ENCODE measurements around the gene NAP1L4.
"Not testable (repeated sequence)": the region's sequence is repeated elsewhere in the genome, so short reads cannot be mapped to it uniquely, and the experiment has no call there.

NAP1L4 gene

DNA sequence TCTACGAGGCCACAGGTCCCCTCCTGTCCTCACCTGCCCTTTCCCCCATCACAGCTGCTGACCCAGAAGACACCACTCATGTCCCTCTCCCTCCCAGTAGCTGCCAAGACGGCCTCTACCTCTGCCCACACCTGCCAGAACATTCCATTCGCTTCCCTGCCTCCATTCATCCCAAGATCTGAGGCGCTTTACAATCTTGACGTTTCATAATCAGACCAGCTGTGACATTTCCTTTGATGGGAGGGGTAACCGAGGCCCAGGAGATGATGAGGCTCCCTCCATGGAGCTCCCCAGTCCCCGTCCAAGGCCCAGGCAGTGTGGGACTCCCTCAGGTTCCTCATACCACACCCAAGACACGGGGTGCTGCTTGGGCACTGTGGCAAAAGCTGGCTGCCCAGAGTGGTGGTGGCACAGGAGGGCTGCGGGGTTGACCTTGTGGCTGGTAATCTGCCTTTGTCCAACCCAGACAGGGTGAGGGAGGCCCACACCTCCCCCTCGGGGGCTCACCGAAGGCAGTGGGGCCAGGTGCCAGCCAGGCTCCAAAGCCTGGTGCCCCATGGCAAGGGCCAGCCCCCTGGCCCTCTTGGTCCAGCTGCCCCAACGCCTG is 80.2 kb downstream of the NAP1L4 start:
- H3K4me3 ChIP-seq (ENCODE audit: low read depth, low read length), result no peak overlapping the region
- no peak for TF ChIP-seq CTCF (IDR thresholded peaks at IDR 0.05; ENCODE audit: borderline replicate concordance, insufficient read depth, low read depth, low read length)

DNA sequence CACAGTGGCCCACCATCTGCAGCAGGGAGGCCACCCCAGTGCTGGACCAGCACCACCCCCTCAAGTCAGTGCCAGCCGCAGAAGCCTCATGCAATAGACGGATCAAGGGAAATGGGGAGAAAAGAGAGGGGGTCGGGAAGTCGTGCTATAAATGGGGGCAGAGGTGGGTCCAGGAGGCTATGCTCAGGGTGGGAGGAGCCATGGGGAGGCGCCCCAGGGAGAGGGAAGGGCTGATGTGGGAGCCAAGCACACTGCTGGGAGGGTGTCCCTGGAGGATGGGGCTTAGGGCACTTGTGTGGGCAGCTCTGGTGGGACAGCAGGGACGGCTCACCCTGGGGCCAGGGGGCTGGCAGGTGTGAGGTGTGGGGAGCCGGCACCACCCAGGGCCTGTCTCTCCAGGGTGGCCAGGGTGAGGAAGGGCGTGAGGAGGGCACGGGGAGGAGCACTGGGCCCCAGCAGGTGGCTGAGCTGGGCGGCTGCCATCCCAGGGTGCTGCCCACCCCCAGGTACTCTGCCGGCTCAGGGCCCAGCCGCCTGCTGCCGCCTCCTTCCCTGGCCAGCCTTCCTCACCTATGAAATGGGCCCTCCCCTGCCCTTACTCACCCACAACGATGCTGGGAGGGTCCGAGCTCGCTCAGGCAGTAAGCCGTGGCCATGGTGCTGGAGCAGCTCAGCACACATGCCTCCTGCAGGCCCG is 80.9 kb downstream of the NAP1L4 start:
- no peak overlapping the region for H3K4me3 ChIP-seq (ENCODE audit: low read depth, low read length)

DNA sequence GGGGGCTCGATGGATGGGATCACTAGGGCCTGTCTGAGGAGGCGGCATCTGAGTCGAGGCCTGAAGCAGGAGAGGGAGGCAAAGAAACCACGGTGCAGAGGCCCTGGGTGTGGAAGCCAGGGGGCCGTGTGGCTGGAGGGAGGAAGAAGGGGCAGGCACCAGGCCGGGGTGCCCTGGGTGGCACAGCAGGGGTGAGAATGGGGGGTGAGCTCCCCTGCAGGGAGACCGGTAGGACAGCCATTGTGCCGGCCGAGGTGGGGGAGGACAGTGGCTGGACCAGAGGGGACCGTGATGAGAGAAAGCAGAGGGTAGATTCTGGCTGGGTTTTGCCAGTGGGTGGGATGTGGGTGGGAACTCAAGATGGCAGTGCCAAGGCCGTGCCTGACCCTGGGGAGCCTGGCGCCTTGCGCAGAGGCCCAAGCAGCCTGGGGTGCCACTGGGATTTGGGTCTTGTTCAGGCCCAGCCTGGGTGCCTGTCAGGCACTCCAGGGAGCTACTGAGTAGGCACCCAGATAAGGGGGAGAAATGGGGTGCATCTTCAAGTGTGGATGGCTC is 81.7 kb downstream of the NAP1L4 start:
- TF ChIP-seq CTCF (IDR thresholded peaks at IDR 0.05; ENCODE audit: borderline replicate concordance, insufficient read depth, low read depth, low read length), result no peak
- H3K4me3 ChIP-seq (ENCODE audit: low read depth, low read length), result no peak overlapping the region

More for the DNA sequence above, 80.9 kb downstream of the NAP1L4 start:
- TF ChIP-seq CTCF (IDR thresholded peaks at IDR 0.05; ENCODE audit: borderline replicate concordance, insufficient read depth, low read depth, low read length), result no peak

- no peak overlapping the region for H3K4me3 ChIP-seq (ENCODE audit: low read depth, low read length)
These were observed 82.8 kb downstream of the NAP1L4 start for GRCh38 chr11:2909133-2909902.

DNA sequence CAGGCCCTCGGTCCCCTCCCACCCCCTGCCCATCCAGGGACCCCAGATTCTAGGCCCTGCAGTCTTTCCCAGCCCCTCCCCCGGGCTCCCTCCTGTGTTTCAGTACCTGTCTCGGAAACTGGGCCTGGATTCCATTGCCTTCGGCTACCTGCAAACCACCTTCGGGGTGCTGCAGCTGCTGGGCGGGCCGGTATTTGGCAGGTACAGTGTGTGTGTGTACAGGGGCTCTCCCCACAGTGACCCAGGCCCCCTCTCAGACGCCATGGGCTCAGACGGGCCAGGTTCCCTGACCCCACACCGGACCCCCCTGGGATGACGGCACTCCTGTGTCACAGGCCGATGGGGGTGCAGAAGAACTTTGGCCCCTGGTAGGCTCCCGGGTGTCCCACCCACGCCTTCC is 84.0 kb downstream of the NAP1L4 start:
- no peak for TF ChIP-seq CTCF (IDR thresholded peaks at IDR 0.05; ENCODE audit: borderline replicate concordance, insufficient read depth, low read depth, low read length)
- H3K4me3 ChIP-seq (ENCODE audit: low read depth, low read length), result no peak overlapping the region

More at GRCh38 chr11:2909133-2909902, 82.8 kb downstream of the NAP1L4 start:
- no peak for TF ChIP-seq CTCF (IDR thresholded peaks at IDR 0.05; ENCODE audit: borderline replicate concordance, insufficient read depth, low read depth, low read length)

- not testable (repeated sequence) for H3K4me3 ChIP-seq (ENCODE audit: low read depth, low read length)
These were observed 86.8 kb downstream of the NAP1L4 start for GRCh38 chr11:2905299-2905698.
